Stimulated activated CD4-positive, alpha-beta T cell treated with anti-CD3 and anti-CD28 coated beads, Interleukin-1b, Interleukin-23, amount 100 ng/mL, for 1 hour (primary cell): Measurements from ENCODE around the gene PANX3.

Source experiments
- DNase-seq, 2 donors: peaks; one replicate each; pipeline ENCODE4 v3.0.0-alpha.2; 2020; ENCODE audit warnings: low read depth in 2 of 2

Gene PANX3

GRCh38 chr11:124658501-124658900 lies 47.3 kb downstream of the PANX3 start:
- no peak for DNase-seq

DNA sequence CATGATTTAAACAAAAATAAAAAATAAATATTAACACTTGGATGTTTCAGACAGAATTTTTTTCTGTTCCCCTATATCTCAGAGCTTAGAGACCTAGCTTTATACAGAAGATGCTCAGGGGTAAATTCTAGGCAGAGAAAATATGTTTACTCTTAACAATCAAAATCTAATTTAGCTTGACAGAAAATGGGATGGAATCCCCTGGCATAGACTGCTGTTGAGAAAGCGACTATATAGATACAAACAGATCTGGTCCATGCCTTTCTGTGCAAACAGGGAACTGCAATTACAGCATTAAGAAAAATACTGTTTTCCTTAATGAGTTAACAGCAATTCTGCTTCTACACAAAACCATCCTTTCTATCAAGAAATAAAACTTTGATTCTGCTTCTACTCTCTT lies 47.8 kb downstream of the PANX3 start:
- DNase-seq = no peak

DNA sequence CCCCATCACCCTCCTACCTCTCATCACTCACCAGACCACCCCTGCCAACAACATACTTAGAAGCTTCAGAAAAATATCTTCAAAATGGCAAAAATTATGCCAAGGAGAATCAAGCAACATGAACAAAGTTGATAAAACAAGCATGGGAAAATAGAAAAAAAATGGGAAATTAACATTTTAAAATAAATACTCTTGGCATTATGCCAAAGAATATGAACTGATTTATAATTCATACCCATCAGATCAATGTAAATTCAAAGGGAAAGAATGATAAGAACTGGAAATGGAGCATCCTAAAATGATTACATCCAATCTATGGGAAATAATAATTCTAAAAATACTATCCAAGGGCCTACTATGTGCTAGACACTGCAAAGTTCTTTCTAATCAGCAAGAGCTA lies 50.3 kb downstream of the PANX3 start:
- no peak for DNase-seq

- DNase-seq = no peak
Measured at GRCh38 chr11:124662106-124662505, 50.9 kb downstream of the PANX3 start.

- no peak for DNase-seq
Measured at GRCh38 chr11:124663861-124664260, 52.6 kb downstream of the PANX3 start.

DNA sequence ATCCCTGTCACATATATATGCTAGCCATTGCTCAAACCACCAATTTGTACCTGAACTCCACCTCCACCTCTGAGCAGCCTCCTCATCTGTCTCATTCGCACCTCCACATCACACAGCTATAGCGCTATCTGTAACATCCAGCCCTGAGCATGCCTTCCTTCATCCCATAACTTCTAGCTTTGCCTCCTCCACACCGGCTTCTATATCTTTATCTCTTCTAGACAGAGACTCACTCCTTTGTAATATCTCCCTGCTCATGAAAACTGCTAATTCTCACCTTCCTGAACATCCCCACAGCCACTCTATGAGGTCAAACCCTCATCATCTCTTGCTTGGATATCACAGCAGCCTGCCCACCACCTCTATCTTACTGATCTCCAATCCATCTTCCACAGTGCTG lies 56.4 kb downstream of the PANX3 start:
- no peak for DNase-seq

DNA sequence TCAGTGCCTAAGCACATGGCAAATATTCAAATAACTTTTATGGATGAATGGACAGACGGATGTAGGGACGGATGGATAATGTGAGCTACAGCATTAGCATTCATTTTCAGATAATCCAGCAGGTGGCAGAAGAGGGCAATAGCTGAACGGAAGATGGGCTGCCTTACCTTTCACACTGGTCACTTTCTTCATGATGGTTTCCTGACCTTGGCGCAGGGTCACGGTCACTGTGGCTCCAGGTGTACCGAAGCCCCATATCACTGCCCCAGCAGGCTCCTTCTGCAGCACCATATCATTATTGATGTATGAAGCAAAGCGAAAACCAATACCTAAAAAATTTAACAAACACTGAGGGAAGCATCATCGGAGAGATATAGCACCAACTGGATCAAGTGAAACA lies 58.0 kb downstream of the PANX3 start:
- DNase-seq = no peak
